ENCODE measurements around the gene LDLRAD4.

GRCh38 chr18:13587001-13587400, 368.4 kb downstream of the LDLRAD4 start:
- no peak for TF ChIP-seq GABPA (IDR thresholded peaks at IDR 0.05; ENCODE audit: low read depth)
- TF ChIP-seq, protein P1, sequence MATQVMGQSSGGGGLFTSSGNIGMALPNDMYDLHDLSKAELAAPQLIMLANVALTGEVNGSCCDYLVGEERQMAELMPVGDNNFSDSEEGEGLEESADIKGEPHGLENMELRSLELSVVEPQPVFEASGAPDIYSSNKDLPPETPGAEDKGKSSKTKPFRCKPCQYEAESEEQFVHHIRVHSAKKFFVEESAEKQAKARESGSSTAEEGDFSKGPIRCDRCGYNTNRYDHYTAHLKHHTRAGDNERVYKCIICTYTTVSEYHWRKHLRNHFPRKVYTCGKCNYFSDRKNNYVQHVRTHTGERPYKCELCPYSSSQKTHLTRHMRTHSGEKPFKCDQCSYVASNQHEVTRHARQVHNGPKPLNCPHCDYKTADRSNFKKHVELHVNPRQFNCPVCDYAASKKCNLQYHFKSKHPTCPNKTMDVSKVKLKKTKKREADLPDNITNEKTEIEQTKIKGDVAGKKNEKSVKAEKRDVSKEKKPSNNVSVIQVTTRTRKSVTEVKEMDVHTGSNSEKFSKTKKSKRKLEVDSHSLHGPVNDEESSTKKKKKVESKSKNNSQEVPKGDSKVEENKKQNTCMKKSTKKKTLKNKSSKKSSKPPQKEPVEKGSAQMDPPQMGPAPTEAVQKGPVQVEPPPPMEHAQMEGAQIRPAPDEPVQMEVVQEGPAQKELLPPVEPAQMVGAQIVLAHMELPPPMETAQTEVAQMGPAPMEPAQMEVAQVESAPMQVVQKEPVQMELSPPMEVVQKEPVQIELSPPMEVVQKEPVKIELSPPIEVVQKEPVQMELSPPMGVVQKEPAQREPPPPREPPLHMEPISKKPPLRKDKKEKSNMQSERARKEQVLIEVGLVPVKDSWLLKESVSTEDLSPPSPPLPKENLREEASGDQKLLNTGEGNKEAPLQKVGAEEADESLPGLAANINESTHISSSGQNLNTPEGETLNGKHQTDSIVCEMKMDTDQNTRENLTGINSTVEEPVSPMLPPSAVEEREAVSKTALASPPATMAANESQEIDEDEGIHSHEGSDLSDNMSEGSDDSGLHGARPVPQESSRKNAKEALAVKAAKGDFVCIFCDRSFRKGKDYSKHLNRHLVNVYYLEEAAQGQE (IDR thresholded peaks at IDR 0.05; ENCODE audit: insufficient replicate concordance, low read depth), result no peak

All from HL-60 (cell line).